Measurements from ENCODE around the gene TRIM13. TPM values are rescaled to one million over a fixed set of nuclear protein-coding genes. Genes with fewer than 3 reads are reported as not detected.

Gene TRIM13
- total and polyA plus RNA-seq, 2 of the 8 experiments (the other 6 are each of a cell fraction or from before 2014, with no cell fraction given) = 21.2 to 31.5 TPM

DNA sequence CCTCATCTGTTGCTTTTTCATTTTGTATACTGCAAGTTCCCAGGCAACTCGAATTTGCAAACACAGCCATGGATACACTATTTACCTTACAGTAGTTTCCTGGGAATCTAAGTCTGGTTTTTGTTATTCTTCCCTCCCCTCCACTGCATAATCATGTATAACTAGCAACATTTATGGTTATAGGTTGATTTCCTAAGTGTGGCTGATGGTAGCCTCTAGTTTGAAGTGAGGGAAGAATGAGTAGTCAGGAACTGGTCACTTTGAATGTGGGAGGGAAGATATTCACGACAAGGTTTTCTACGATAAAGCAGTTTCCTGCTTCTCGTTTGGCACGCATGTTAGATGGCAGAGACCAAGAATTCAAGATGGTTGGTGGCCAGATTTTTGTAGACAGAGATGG, 18.4 kb downstream of the TRIM13 start, which contains the start of gene KCNRG (continued):
- TF ChIP-seq, protein P1, sequence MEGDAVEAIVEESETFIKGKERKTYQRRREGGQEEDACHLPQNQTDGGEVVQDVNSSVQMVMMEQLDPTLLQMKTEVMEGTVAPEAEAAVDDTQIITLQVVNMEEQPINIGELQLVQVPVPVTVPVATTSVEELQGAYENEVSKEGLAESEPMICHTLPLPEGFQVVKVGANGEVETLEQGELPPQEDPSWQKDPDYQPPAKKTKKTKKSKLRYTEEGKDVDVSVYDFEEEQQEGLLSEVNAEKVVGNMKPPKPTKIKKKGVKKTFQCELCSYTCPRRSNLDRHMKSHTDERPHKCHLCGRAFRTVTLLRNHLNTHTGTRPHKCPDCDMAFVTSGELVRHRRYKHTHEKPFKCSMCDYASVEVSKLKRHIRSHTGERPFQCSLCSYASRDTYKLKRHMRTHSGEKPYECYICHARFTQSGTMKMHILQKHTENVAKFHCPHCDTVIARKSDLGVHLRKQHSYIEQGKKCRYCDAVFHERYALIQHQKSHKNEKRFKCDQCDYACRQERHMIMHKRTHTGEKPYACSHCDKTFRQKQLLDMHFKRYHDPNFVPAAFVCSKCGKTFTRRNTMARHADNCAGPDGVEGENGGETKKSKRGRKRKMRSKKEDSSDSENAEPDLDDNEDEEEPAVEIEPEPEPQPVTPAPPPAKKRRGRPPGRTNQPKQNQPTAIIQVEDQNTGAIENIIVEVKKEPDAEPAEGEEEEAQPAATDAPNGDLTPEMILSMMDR (IDR thresholded peaks at IDR 0.05; ENCODE audit: control extremely low read depth in 1 of 3, insufficient read depth in 1 of 3, low read depth in 1 of 3, low read length in 3 of 3) = no peak
- TF ChIP-seq CBX5 (IDR thresholded peaks at IDR 0.05; ENCODE audit: low read depth, low read length) = no peak
- TF ChIP-seq RNF2 (IDR thresholded peaks at IDR 0.05; ENCODE audit: borderline replicate concordance, low read depth, low read length, missing control alignments, poor library complexity, severe bottlenecking) = no peak
- TF ChIP-seq FOSL1 (IDR thresholded peaks at IDR 0.05; ENCODE audit: insufficient read depth, low read depth, low read length) = no peak
- no peak for TF ChIP-seq SIRT6 (IDR thresholded peaks at IDR 0.05; ENCODE audit: low read length)
- TF ChIP-seq ATF2 (IDR thresholded peaks at IDR 0.05; ENCODE audit: low read length) = no peak
